GM21526 (cell line): ENCODE measurements around the gene PIGL.
"Not testable (repeated sequence)": the region's sequence is repeated elsewhere in the genome, so short reads cannot be mapped to it uniquely, and the experiment has no call there.

Experiments used
- ATAC-seq: cut with Tn5 transposase; IDR thresholded peaks from one replicate; pipeline ENCODE4 v1.9.1; 2021; ENCODE audit warnings: moderate library complexity; ENCODE audit not compliant: unreplicated experiment, low FRiP score

Gene PIGL

GRCh38 chr17:16215965-16216316 is 1.1 kb upstream of the PIGL start:
- no peak for ATAC-seq

- ATAC-seq: not testable (repeated sequence)
These were observed 539 bp upstream of the PIGL start for GRCh38 chr17:16216341-16217001.

- no peak for ATAC-seq
These were observed 5.4 kb downstream of the PIGL start for GRCh38 chr17:16222406-16222805.

GRCh38 chr17:16229912-16230561 is 13.0 kb downstream of the PIGL start:
- ATAC-seq: not testable (repeated sequence)

- ATAC-seq: no peak
These were observed 15.4 kb downstream of the PIGL start for GRCh38 chr17:16232391-16232790.

- ATAC-seq: no peak
These were observed 22.9 kb downstream of the PIGL start for GRCh38 chr17:16239931-16240330.

- ATAC-seq: no peak
These were observed 24.9 kb downstream of the PIGL start for GRCh38 chr17:16241906-16242399.

GRCh38 chr17:16243385-16243784 is 26.4 kb downstream of the PIGL start:
- ATAC-seq: no peak

GRCh38 chr17:16243801-16244567 is 27.0 kb downstream of the PIGL start:
- no peak for ATAC-seq

- no peak for ATAC-seq
These were observed 30.6 kb downstream of the PIGL start for GRCh38 chr17:16247586-16247984.

GRCh38 chr17:16250635-16251034 is 33.6 kb downstream of the PIGL start:
- no peak for ATAC-seq

GRCh38 chr17:16251043-16251442 is 34.0 kb downstream of the PIGL start:
- ATAC-seq: no peak

- ATAC-seq: no peak
These were observed 34.5 kb downstream of the PIGL start for GRCh38 chr17:16251556-16251955.

- no peak for ATAC-seq
These were observed 37.9 kb downstream of the PIGL start for GRCh38 chr17:16254773-16255400.

- no peak for ATAC-seq
These were observed 38.5 kb downstream of the PIGL start for GRCh38 chr17:16255481-16255921.

- ATAC-seq: no peak
These were observed 41.9 kb downstream of the PIGL start for GRCh38 chr17:16258901-16259300.

GRCh38 chr17:16259926-16260325 is 42.9 kb downstream of the PIGL start:
- no peak for ATAC-seq

- no peak for ATAC-seq
These were observed 44.0 kb downstream of the PIGL start for GRCh38 chr17:16261049-16261448.

- ATAC-seq: no peak
These were observed 45.2 kb downstream of the PIGL start for GRCh38 chr17:16262201-16262600.

- ATAC-seq: no peak
These were observed 50.2 kb downstream of the PIGL start for GRCh38 chr17:16267174-16267573.

- no peak for ATAC-seq
These were observed 52.6 kb downstream of the PIGL start for GRCh38 chr17:16269658-16270057.
